ENCODE measurements around the gene ZDHHC11B. TPM values are rescaled to one million over a fixed set of nuclear protein-coding genes. Genes with fewer than 3 reads are reported as not detected.
A peak's percentile ranks its signal among the peaks of the same experiment; 100 is the strongest.
"Not testable (repeated sequence)": the region's sequence is repeated elsewhere in the genome, so short reads cannot be mapped to it uniquely, and the experiment has no call there.

ZDHHC11B gene
- total RNA-seq, 3 donors from 2014 or later: 1.1 to 4.8 (median 3.9) TPM

GRCh38 chr5:766666-767431, 17.7 kb downstream of the ZDHHC11B start:
- Histone ChIP-seq H3K4me3 (no peak overlapping the region), H3K4me1 (no peaks in the 10 kb centered on the region), H3K9me3 (no peaks in the 10 kb centered on the region), H3K27me3 (no peaks in the 10 kb centered on the region), H3K27ac (no peak overlapping the region), H3K36me3 (no peaks in the 10 kb centered on the region)
- peak in 1 of 2 donors; percentile 14 for DNase-seq (ENCODE audit: low spot score in 2 of 2)
- intact Hi-C loops (cut with DNase I; ENCODE audit: low total_unique reads): no loop called here
- TF ChIP-seq POLR2AphosphoS5 (IDR thresholded peaks at IDR 0.05) (no peak), POLR2A (IDR thresholded peaks at IDR 0.05) (no peak), CTCF (IDR thresholded peaks at IDR 0.05) (no peak)

GRCh38 chr5:765948-766631, 18.4 kb downstream of the ZDHHC11B start:
- H3K36me3 ChIP-seq: no peaks in the 10 kb centered on the region
- DNase-seq (ENCODE audit: low spot score in 2 of 2): peak in 1 of 2 donors; percentile 48
- no peaks in the 10 kb centered on the region for H3K27me3 ChIP-seq
- H3K4me1 ChIP-seq: no peaks in the 10 kb centered on the region
- H3K9me3 ChIP-seq: no peaks in the 10 kb centered on the region
- H3K27ac ChIP-seq: no peak overlapping the region
- TF ChIP-seq POLR2A (IDR thresholded peaks at IDR 0.05) (no peak), CTCF (IDR thresholded peaks at IDR 0.05) (no peak), POLR2AphosphoS5 (IDR thresholded peaks at IDR 0.05) (no peak)
- no peak overlapping the region for H3K4me3 ChIP-seq
- intact Hi-C loops (cut with DNase I; ENCODE audit: low total_unique reads): no loop called here

DNA sequence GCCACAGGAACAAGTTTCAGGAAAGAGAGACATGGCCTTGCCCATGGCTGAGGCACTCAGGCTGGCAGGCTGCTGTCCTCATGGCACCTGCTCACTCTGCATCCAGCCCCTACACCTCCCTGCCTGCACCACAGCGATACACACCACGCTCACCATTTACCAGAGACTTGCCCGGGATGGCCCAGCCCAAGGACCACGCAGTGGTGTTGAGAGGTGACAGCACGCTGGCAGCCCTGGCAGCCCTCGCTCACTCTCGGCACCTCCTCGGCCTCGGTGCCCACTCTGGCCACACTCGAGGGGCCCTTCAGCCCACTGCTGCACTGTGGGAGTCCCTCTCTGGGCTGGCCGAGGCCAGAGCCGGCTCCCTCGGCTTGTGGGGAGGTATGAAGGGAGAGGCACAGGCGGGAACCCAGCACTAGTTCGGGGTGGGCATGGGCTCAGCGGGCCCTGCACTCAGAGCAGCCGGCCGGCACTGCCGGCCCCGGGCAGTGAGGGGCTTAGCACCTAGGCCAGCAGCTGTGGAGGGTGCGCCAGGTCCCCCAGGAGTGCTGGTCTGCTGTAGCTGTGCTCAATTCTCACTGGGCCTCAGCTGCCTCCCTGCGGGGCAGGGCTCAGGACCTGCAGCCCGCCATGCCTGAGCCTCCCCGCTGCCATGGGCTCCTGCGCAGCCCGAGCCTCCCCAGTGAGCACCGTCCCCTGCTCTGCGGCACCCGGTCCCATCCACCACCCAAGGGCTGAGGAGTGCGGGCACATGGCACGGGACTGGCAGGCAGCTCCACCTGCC, 20.3 kb downstream of the ZDHHC11B start:
- Histone ChIP-seq H3K9me3 (no peaks in the 10 kb centered on the region), H3K36me3 (no peaks in the 10 kb centered on the region), H3K4me1 (peaks cover 0 to 5% of the 10 kb centered on the region in 2 donors), H3K4me3 (no peak overlapping the region), H3K27ac (no peak overlapping the region), H3K27me3 (no peaks in the 10 kb centered on the region)
- peak in 1 of 2 donors; percentile 48 for DNase-seq (ENCODE audit: low spot score in 2 of 2)
- TF ChIP-seq CTCF (IDR thresholded peaks at IDR 0.05): no peak
- no peak for TF ChIP-seq POLR2AphosphoS5 (IDR thresholded peaks at IDR 0.05)
- TF ChIP-seq POLR2A (IDR thresholded peaks at IDR 0.05): no peak
- intact Hi-C loops (cut with DNase I; ENCODE audit: low total_unique reads): no loop called here

DNA sequence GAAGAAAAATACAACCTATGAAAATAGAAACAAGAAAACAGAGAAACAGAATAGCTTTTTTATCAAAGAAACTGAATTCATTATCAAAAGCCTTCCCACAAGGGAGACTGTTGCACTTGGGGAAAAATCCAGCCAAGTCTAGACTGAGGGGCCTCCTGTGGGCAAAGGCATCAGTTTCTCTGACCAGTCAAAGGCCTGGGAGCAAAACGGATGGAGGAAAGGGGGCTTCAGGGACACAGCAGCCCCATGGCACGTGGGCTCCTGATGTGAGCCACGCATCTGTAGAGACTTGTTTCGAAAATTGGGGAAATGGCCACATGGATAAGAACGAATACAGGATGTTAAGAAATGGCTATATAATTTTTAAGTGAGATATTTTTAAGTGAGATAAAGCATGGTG, 21.1 kb downstream of the ZDHHC11B start:
- Histone ChIP-seq H3K4me1 (peaks cover 0 to 6% of the 10 kb centered on the region in 2 donors), H3K36me3 (no peaks in the 10 kb centered on the region), H3K4me3 (no peak overlapping the region), H3K27me3 (no peaks in the 10 kb centered on the region), H3K27ac (no peak overlapping the region), H3K9me3 (no peaks in the 10 kb centered on the region)
- intact Hi-C loops (cut with DNase I; ENCODE audit: low total_unique reads): no loop called here
- no peak for TF ChIP-seq POLR2AphosphoS5 (IDR thresholded peaks at IDR 0.05)
- no peak for TF ChIP-seq CTCF (IDR thresholded peaks at IDR 0.05)
- TF ChIP-seq POLR2A (IDR thresholded peaks at IDR 0.05): no peak
- DNase-seq (ENCODE audit: low spot score in 2 of 2): no peak

GRCh38 chr5:762996-763395, 21.5 kb downstream of the ZDHHC11B start:
- H3K4me3 ChIP-seq; H3K27me3 ChIP-seq; intact Hi-C loops (cut with DNase I; ENCODE audit: low total_unique reads); H3K4me1 ChIP-seq; H3K36me3 ChIP-seq; H3K9me3 ChIP-seq; H3K27ac ChIP-seq; DNase-seq (ENCODE audit: low spot score in 2 of 2): not testable (repeated sequence)
